HG02763 (cell line): ENCODE results near the gene FBLN1.
"Not testable (repeated sequence)": the region's sequence is repeated elsewhere in the genome, so short reads cannot be mapped to it uniquely, and the experiment has no call there.

Experiments
- ATAC-seq: cut with Tn5 transposase; IDR thresholded peaks from one replicate; pipeline ENCODE4 v1.9.1; 2021; ENCODE audit warnings: mild to moderate bottlenecking, moderate library complexity; ENCODE audit not compliant: unreplicated experiment

FBLN1 gene

DNA sequence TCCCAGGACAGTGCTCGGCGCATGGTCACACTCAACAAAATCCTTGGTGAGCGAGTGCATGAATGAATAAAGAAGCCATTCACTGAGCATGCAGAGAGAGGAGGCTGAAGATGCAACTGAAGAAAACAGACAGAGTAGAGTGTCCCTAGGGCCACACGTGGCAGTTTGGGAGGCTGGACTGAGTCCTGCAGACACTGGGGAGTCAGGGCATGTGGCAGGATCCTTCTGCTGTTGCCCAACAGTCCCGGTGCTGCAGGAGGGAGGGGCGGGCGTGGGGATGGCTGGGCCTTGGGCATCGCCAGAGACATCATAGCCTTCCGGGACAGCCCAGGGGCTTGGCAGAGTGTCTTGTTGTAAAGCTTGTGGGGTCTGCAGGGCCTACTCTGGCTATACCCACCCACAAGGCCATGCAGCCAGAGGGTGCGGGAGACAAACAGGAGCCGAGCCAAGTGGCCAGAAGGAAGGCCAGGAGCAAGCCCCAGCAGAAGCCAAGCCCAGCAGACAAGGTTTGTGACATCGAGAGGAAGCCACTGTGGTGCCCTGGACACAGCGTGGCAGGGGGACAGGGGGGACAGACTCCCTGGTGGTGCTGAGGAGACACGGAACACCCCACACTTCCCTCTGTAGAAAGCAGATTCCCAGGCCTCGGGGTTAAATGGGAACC is 26.7 kb upstream of the FBLN1 start:
- no peak for ATAC-seq

DNA sequence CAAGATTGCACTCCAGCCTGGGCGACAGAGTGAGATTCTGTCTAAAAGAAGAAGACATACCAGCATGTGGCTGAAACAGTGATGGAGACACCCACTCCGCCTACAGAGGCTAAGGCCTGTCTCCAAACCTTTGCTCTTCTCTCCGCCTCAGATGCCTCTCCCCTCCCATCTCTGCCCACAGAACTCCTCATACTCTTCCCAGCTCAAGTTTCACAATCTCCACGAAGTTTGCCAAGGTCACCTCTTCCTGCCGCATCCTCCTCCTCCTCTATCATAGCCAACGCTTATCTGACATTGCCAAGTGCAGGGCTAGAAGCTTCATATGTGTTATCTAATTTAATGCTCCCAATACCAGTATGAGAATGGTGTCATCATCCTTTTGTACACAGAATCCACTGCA is 25.9 kb upstream of the FBLN1 start:
- no peak for ATAC-seq

DNA sequence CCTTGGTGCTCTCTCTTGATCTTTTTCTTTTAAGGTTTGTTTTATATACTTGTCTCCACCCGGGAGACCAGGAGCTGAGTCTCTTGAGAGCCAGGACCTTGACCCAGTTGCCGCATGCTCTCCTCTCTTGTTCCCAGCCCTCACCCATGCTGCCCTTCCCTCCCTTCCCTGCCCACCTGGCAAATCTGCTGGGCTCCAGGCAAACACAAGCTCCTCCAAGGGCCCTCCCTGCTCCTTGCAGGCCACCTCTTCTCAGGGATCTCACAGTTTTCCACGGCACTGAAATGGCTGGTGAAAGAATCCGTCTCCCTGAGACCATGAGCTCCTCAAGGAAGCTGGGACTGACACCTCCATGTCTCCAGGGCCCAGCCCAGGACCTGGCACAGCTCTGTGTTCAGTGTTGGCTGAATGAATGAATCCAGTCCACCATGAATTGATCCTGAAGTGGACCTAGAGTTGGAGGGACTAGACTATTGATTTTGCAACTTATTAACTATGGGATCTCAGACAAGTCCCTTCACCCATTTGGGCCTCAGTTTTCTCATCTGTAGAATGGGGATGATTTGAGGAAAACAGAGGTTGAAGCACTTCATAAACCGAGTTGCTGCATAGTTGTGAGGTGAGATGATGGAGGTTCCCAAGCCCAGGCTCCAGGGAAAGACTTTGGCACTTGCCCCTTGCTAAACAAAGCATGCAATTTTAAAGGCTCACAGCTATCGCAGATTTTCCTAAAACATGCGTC is 25.1 kb upstream of the FBLN1 start:
- ATAC-seq, result no peak

DNA sequence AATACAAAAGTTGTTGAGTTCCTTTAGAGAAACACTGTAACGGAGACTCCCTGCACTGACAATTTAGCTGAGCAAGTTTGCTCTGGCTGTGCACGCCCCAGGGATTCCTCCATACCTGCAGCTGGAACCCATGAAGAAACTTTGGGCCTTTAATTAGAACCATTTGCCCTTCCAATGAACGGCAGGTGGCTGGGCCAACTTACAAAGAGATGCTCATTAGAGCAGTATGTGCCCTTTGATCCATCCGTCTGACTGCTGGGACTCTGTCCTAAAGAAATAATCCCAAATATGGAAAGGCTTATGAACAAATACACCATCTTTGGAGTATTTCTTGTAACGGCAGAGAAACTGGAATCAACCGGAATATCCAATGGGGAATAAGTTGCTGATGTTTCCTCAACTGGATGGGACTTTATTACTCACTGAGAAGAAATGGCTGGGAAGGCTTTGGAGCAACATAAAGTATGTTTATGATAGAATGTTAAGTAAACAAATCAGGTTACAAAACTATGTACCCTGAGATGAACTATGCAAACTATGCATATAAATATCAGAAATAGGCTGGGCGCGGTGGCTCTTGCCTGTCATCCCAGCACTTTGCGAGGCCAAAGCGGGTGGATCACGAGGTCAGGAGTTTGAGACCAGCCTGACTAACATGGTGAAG is 24.4 kb upstream of the FBLN1 start:
- ATAC-seq, result no peak

- ATAC-seq, result no peak
Observed at GRCh38 chr22:45480717-45481116, 22.0 kb upstream of the FBLN1 start.

GRCh38 chr22:45481661-45482060 is 21.0 kb upstream of the FBLN1 start:
- no peak for ATAC-seq

DNA sequence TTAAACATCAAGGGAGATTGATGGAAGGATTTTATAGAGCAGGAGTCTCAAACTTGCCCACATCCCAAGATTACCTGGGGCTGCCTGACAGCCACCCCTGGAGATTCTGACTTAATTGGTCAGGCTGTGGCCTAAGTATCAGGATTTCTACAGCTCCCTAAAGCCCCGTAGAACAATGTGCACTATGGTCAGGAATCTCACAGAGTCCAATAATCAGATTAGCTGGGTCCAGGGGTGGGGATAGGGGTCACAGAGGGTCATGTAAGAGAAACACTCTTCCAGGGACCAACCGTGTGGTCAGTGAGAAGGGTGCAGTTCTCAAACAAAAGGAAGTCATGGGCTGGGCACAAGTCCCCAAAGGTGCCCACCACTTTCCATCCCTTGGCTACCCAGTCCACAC is 20.5 kb upstream of the FBLN1 start:
- no peak for ATAC-seq

GRCh38 chr22:45483319-45483718 is 19.4 kb upstream of the FBLN1 start:
- no peak for ATAC-seq

- ATAC-seq, result no peak
Observed at GRCh38 chr22:45483918-45484499, 18.7 kb upstream of the FBLN1 start.

DNA sequence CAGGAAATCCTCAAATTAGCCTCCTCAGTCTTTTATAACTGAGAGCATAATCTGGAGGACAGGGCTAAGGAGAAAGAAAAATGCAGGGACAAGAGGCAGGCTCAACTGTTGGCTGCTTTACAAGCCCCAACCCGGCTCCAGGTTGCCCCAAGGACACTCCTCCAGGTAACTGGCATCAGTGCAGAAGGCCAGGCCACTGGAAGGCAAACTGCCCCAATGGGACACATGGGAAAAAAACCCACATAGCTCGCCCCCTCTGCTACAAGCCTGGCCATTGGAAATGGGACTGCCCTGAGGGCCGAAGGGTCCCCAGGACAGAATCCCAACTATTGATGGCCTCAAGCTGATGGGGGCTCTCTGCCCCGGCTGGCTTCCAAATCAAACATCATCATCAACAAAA is 17.9 kb upstream of the FBLN1 start:
- no peak for ATAC-seq

DNA sequence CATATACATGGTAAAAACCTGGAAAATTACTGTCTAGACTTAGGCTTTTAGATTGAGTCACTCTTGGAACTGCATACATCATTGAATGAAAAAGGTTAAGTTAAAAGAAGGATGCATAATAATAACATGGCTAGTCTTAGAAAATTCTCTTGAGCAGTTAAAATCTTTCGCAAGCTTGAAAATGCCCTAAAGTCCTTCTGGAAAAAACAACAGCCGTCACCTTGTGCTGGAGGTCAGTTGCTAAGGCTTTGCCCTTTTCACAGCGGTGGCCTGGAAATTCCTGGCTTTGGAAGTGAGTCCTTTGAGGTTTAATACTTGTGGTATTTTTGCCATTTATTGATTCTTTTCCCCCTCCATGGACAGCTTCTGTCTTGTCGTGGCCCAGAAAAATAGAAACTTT is 17.4 kb upstream of the FBLN1 start:
- ATAC-seq, result no peak

DNA sequence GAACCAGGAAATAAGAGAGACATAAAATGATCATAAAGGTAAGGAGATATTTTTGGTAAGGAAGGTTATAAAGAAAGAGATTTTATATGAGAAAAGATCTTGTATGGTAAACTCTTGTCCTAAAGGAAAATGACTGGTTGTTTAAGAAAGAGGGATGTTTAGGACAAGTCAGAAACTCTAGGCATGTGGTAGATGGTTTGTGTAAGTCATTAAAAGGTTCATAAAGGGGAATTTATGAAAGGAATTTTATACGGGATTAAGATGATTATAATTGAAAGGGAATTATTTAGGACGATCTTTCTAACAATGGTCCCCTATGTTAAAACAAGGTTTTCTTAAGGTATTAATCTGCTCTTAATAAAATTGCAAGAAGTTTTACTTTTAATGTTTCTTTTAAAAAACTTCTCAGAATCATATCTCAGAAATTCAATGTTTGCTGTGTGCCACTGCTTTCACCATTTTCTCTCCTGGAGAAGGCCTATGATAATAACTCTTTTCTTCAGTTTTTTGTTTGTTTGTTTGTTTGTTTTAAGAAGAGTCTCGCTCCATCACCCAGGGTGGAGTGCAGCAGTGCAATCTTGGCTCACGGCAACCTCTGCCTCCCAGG is 13.8 kb upstream of the FBLN1 start:
- ATAC-seq, result no peak

DNA sequence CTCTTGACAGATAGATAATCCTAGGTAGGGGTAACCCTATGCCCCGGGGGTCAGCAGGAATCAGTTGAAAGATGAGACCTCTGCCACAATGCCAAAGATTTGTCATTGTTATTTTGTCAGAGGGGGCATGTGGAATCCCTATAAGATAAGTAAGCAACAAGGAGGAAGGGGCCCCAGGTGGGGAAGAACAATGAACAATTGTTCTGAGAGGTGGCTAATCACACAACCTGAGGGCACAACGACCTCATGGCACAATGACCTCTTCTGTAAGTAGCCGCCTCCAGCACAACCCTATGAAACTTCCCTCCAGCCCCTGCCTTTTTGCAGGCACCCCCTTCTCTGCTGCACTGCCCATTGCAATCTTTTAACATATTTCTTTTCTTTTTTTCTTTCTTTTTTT is 11.8 kb upstream of the FBLN1 start:
- no peak for ATAC-seq

DNA sequence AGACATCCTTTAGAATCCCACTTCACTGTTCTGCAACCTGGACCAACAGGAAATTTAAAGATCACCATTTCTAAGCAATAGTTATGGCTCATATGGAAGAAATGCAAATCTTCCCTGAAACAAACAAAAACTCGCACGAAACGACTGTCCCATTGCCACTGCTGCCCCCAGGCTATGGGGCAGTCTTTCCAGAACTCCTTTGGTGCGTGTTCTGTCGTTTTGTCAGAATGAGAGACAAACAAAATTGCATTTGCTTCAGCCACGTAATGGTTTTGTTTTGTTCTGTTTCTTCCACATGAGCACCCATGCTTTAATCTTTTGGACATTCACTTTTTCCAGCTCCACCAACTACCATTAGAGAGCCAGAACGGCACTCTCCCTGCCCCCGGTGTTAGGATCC is 10.8 kb upstream of the FBLN1 start:
- no peak for ATAC-seq

DNA sequence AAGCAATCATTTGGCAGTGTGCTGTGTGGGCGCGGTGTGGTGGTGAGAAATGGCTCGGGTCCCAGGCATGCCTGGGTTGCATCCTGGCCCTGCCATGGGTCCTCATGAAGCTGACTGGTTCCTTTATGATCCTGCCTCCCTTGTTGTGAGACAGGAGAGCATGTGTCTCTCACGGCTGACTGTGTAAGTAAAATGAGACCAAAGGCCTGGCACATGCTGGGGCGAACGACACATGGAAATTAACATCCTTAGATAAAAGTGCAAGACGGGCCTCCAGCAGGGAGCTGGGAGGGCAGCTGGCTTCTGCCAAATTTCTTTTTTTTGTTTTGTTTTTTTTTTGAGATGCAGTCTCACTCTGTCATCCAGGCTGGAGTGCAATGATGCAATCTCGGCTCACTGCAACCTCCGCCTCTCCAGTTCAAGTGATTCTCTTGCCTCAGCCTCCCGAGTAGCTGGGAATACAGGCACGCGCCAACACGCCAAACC is 9.4 kb upstream of the FBLN1 start:
- no peak for ATAC-seq

DNA sequence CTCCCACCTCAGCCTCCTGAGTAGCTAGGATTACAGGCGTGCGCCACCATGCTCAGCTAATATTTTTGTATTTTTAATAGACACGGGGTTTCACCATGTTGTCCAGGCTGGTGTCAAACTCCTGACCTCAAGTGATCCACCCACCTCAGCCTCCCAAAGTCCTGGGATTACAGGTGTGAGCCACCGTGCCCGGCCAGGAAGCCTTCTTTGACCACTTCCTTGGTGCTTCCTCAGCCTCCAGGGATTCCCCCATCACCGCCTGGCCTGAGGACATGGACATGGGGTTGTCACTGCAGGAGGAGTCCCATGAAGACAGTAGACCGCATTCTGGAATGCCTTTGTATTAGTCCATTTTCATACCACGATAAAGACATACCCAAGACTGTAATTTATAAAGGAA is 8.4 kb upstream of the FBLN1 start:
- not testable (repeated sequence) for ATAC-seq

GRCh38 chr22:45495616-45496015 is 7.1 kb upstream of the FBLN1 start:
- not testable (repeated sequence) for ATAC-seq

GRCh38 chr22:45496451-45496941 is 6.2 kb upstream of the FBLN1 start:
- ATAC-seq, result no peak

GRCh38 chr22:45497351-45498145 is 5.1 kb upstream of the FBLN1 start:
- ATAC-seq, result no peak

GRCh38 chr22:45499746-45500145 is 2.9 kb upstream of the FBLN1 start:
- no peak for ATAC-seq
